ENCODE data around the gene LAMA2. TPM values are rescaled to one million over a fixed set of nuclear protein-coding genes. Genes with fewer than 3 reads are reported as not detected.

The LAMA2 gene
- total and polyA plus RNA-seq, 2 experiments from 2014 or later: 0.91 to 6.4 TPM

GRCh38 chr6:129476248-129476564 lies 593.3 kb downstream of the LAMA2 start (continued):
- TF ChIP-seq REST (IDR thresholded peaks at IDR 0.05; ENCODE audit: unreplicated experiment): no peak
- no peak for TF ChIP-seq EZH2phosphoT487 (IDR thresholded peaks at IDR 0.05; ENCODE audit: unreplicated experiment)
- TF ChIP-seq JUNB (IDR thresholded peaks at IDR 0.05; ENCODE audit: unreplicated experiment): no peak
- no peak for TF ChIP-seq NANOG (IDR thresholded peaks at IDR 0.05; ENCODE audit: borderline replicate concordance)
- no peak for TF ChIP-seq ETS1 (IDR thresholded peaks at IDR 0.05)
- no peak for TF ChIP-seq ZNF331 (CRISPR knock-in tag; IDR thresholded peaks at IDR 0.05; ENCODE audit: low read depth)

- Mint-ChIP-seq H3K27me3 (ENCODE audit: insufficient read depth, low read depth, poor library complexity) (no peaks in the 10 kb centered on the region), H3K4me3 (no peak overlapping the region), H3K36me3 (ENCODE audit: low read depth) (no peaks in the 10 kb centered on the region), H3K9me3 (no peaks in the 10 kb centered on the region), H3K4me1 (peaks cover 6% of the 10 kb centered on the region), H3K27ac (no peak overlapping the region)
- Histone ChIP-seq H3K9me2 (ENCODE audit: insufficient read depth) (no peaks in the 10 kb centered on the region), H3K4me1 (ENCODE audit: insufficient read depth) (0 out of 2 replicates have a peak, but pooled peaks cover 6% of the 10 kb centered on the region), H3F3A (replicated peaks; ENCODE audit: low read depth) (no peaks in the 10 kb centered on the region), H3K4me2 (no peak overlapping the region), H3K27me3 (ENCODE audit: insufficient read depth) (no peaks in the 10 kb centered on the region), H2AFZ (no peak overlapping the region), H3K79me2 (replicated peaks; ENCODE audit: insufficient read depth) (no peaks in the 10 kb centered on the region), H3K27ac (ENCODE audit: low read depth) (no peak overlapping the region), H3K36me3 (ENCODE audit: insufficient read depth) (no peaks in the 10 kb centered on the region), H4K20me1 (replicated peaks; ENCODE audit: insufficient read depth) (no peaks in the 10 kb centered on the region), H3K4me3 (no peak overlapping the region)
- ATAC-seq (no peak), DNase-seq (ENCODE audit: low spot score) (no peak)
- TF ChIP-seq ZNF462 (CRISPR knock-in tag; IDR thresholded peaks at IDR 0.05) (no peak), STAT1 (IDR thresholded peaks at IDR 0.05; ENCODE audit: unreplicated experiment) (no peak), ZNF114 (CRISPR knock-in tag; IDR thresholded peaks at IDR 0.05) (no peak), CREB1 (CRISPR knock-in tag; IDR thresholded peaks at IDR 0.05; ENCODE audit: low read depth) (no peak), JUNB (IDR thresholded peaks at IDR 0.05; ENCODE audit: unreplicated experiment) (no peak), ZNF331 (CRISPR knock-in tag; IDR thresholded peaks at IDR 0.05; ENCODE audit: low read depth) (no peak), POLR2AphosphoS5 (IDR thresholded peaks at IDR 0.05; ENCODE audit: low read depth) (no peak), EZH2phosphoT487 (IDR thresholded peaks at IDR 0.05; ENCODE audit: unreplicated experiment) (no peak), EZH2 (IDR thresholded peaks at IDR 0.05; ENCODE audit: low read depth, unreplicated experiment) (no peak), CTCF (conservative IDR thresholded peaks at IDR 0.05; ENCODE audit: low read depth in 2 of 2) (no peak)
These were observed 593.9 kb downstream of the LAMA2 start for GRCh38 chr6:129476810-129477209.
